ENCODE results near the gene HJURP.

Gene HJURP

GRCh38 chr2:233841183-233841582 is 13.2 kb downstream of the HJURP start:
- TF ChIP-seq, protein P1, sequence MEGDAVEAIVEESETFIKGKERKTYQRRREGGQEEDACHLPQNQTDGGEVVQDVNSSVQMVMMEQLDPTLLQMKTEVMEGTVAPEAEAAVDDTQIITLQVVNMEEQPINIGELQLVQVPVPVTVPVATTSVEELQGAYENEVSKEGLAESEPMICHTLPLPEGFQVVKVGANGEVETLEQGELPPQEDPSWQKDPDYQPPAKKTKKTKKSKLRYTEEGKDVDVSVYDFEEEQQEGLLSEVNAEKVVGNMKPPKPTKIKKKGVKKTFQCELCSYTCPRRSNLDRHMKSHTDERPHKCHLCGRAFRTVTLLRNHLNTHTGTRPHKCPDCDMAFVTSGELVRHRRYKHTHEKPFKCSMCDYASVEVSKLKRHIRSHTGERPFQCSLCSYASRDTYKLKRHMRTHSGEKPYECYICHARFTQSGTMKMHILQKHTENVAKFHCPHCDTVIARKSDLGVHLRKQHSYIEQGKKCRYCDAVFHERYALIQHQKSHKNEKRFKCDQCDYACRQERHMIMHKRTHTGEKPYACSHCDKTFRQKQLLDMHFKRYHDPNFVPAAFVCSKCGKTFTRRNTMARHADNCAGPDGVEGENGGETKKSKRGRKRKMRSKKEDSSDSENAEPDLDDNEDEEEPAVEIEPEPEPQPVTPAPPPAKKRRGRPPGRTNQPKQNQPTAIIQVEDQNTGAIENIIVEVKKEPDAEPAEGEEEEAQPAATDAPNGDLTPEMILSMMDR (conservative IDR thresholded peaks at IDR 0.05): no peak
- TF ChIP-seq ZFX (IDR thresholded peaks at IDR 0.05): no peak
- no peak overlapping the region for H3K27ac ChIP-seq

- no peak overlapping the region for H3K27ac ChIP-seq
Observed at GRCh38 chr2:233840520-233840919, 13.8 kb downstream of the HJURP start.

GRCh38 chr2:233839447-233839820 is 14.9 kb downstream of the HJURP start:
- H3K27ac ChIP-seq: no peak overlapping the region
- TF ChIP-seq ZFX (IDR thresholded peaks at IDR 0.05): no peak
- TF ChIP-seq, protein P1 (conservative IDR thresholded peaks at IDR 0.05): no peak

More at GRCh38 chr2:233840520-233840919, 13.8 kb downstream of the HJURP start:
- TF ChIP-seq, protein P1 (conservative IDR thresholded peaks at IDR 0.05): no peak
- TF ChIP-seq ZFX (IDR thresholded peaks at IDR 0.05): no peak

DNA sequence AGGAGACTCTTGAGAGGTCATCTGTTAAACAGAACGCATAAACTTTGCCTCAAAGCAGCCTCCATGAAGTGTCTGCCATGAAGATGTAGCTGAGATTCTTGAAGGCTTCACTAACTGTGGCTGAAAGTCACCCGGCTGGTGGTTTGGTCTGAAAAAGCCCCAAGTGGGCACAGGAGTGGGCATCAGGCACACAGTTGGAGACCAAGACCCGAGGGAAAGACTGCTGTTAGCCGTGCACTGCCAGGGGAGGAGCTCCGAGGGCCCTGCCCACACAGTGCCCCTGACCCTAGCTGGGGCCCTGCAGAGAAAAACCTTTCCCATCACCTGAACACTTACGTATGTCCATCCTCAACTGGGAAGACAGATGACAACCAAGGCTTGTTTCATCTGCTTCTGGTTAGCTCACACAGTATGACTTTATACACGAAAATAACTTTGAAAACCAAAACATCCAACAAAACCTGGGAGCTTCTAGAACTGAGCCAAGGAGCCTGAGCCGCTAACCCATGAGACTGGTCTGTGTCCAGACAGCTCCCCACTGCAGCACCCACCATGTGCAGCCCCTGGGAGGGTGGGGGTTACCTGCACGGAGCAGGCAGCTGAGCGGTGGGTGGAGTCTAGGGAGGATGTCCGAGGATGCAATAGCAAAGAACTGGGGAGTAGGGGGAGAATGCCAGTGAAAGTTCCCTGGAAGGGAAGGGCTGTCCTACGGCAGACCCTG is 15.4 kb downstream of the HJURP start:
- H3K27ac ChIP-seq: no peak overlapping the region
- no peak for TF ChIP-seq ZFX (IDR thresholded peaks at IDR 0.05)
- TF ChIP-seq, protein P1 (conservative IDR thresholded peaks at IDR 0.05): no peak

DNA sequence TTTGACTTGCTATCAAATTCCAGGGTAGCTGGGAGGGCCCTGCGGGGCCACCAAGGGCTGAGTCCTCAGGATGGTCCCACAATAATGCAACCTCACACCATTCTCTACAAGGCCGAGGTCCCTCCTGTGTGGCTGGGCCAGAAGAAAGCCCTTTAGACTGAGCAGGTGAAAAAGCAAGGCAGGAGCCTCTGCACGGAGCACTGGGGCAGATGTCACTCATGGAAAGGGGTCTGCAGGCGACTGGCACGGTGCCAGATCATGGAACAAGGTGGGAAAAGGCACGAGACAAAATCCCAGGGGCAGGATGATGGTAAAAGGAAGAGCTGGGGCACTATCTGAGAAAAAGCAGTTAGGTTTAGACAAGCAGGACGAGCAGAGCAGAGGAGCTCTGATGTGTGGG is 16.1 kb downstream of the HJURP start:
- no peak for TF ChIP-seq ZFX (IDR thresholded peaks at IDR 0.05)
- TF ChIP-seq, protein P1 (conservative IDR thresholded peaks at IDR 0.05): no peak
- no peak overlapping the region for H3K27ac ChIP-seq

GRCh38 chr2:233837694-233838229 is 16.6 kb downstream of the HJURP start:
- TF ChIP-seq ZFX (IDR thresholded peaks at IDR 0.05): no peak
- TF ChIP-seq, protein P1 (conservative IDR thresholded peaks at IDR 0.05): no peak
- H3K27ac ChIP-seq: no peak overlapping the region

- TF ChIP-seq, protein P1 (conservative IDR thresholded peaks at IDR 0.05): no peak
- TF ChIP-seq ZFX (IDR thresholded peaks at IDR 0.05): no peak
- no peak overlapping the region for H3K27ac ChIP-seq
Observed at GRCh38 chr2:233836359-233836758, 18.0 kb downstream of the HJURP start.
